Measurements from ENCODE around the gene TBC1D22A. TPM values are rescaled to one million over a fixed set of nuclear protein-coding genes. Genes with fewer than 3 reads are reported as not detected.

The TBC1D22A gene
- total RNA-seq, 1 donor = 17.7 TPM

- H2AFZ ChIP-seq (ENCODE audit: low read length) = no peak overlapping the region
- peaks cover 6% of the 10 kb centered on the region for H3K4me1 ChIP-seq (ENCODE audit: insufficient read depth, low read length)
- no peaks in the 10 kb centered on the region for H3K36me3 ChIP-seq (ENCODE audit: insufficient read depth, low read length)
- no peaks in the 10 kb centered on the region for H3K9me3 ChIP-seq (ENCODE audit: low read depth, low read length)
- TF ChIP-seq CTCF (IDR thresholded peaks at IDR 0.05; ENCODE audit: extremely low read depth, low read depth, low read length) = no peak
- H4K20me1 ChIP-seq (ENCODE audit: insufficient read depth, low read length) = no peaks in the 10 kb centered on the region
- peak; percentile 41 for DNase-seq (ENCODE audit: insufficient read length, low spot score, missing footprints)
- H3K79me2 ChIP-seq (ENCODE audit: insufficient read depth, low read length) = no peaks in the 10 kb centered on the region
- H3K4me2 ChIP-seq (ENCODE audit: insufficient read depth, low read length) = no peak overlapping the region
- H3K27ac ChIP-seq (ENCODE audit: low read depth, low read length) = no peak overlapping the region
- H3K27me3 ChIP-seq (ENCODE audit: insufficient read depth, low read length) = no peaks in the 10 kb centered on the region
- no peak overlapping the region for H3K4me3 ChIP-seq (ENCODE audit: insufficient read depth, low read length)
These were observed 350.1 kb downstream of the TBC1D22A start for GRCh38 chr22:47112582-47112965.

GRCh38 chr22:47112994-47113852 is 350.8 kb downstream of the TBC1D22A start:
- peak; percentile 66 for DNase-seq (ENCODE audit: insufficient read length, low spot score, missing footprints)
- H3K4me2 ChIP-seq (ENCODE audit: insufficient read depth, low read length) = no peak overlapping the region
- no peaks in the 10 kb centered on the region for H4K20me1 ChIP-seq (ENCODE audit: insufficient read depth, low read length)
- H3K79me2 ChIP-seq (ENCODE audit: insufficient read depth, low read length) = no peaks in the 10 kb centered on the region
- peaks cover 2% of the 10 kb centered on the region for H3K4me1 ChIP-seq (ENCODE audit: insufficient read depth, low read length)
- no peaks in the 10 kb centered on the region for H3K9me3 ChIP-seq (ENCODE audit: low read depth, low read length)
- H3K4me3 ChIP-seq (ENCODE audit: insufficient read depth, low read length) = no peak overlapping the region
- no peak overlapping the region for H2AFZ ChIP-seq (ENCODE audit: low read length)
- H3K27me3 ChIP-seq (ENCODE audit: insufficient read depth, low read length) = no peaks in the 10 kb centered on the region
- H3K27ac ChIP-seq (ENCODE audit: low read depth, low read length) = no peak overlapping the region
- no peak for TF ChIP-seq CTCF (IDR thresholded peaks at IDR 0.05; ENCODE audit: extremely low read depth, low read depth, low read length)
- no peaks in the 10 kb centered on the region for H3K36me3 ChIP-seq (ENCODE audit: insufficient read depth, low read length)

- H3K36me3 ChIP-seq (ENCODE audit: insufficient read depth, low read length) = no peaks in the 10 kb centered on the region
- H3K79me2 ChIP-seq (ENCODE audit: insufficient read depth, low read length) = no peaks in the 10 kb centered on the region
- no peaks in the 10 kb centered on the region for H4K20me1 ChIP-seq (ENCODE audit: insufficient read depth, low read length)
- H3K27me3 ChIP-seq (ENCODE audit: insufficient read depth, low read length) = no peaks in the 10 kb centered on the region
- DNase-seq (ENCODE audit: insufficient read length, low spot score, missing footprints) = peak; percentile 51
- no peak overlapping the region for H2AFZ ChIP-seq (ENCODE audit: low read length)
- no peak overlapping the region for H3K4me2 ChIP-seq (ENCODE audit: insufficient read depth, low read length)
- TF ChIP-seq CTCF (IDR thresholded peaks at IDR 0.05; ENCODE audit: extremely low read depth, low read depth, low read length) = no peak
- H3K27ac ChIP-seq (ENCODE audit: low read depth, low read length) = no peak overlapping the region
- H3K9me3 ChIP-seq (ENCODE audit: low read depth, low read length) = no peaks in the 10 kb centered on the region
- peaks cover 2% of the 10 kb centered on the region for H3K4me1 ChIP-seq (ENCODE audit: insufficient read depth, low read length)
- H3K4me3 ChIP-seq (ENCODE audit: insufficient read depth, low read length) = no peak overlapping the region
These were observed 351.5 kb downstream of the TBC1D22A start for GRCh38 chr22:47113853-47114415.

- Histone ChIP-seq H2AFZ (ENCODE audit: low read length) (no peak overlapping the region), H4K20me1 (ENCODE audit: insufficient read depth, low read length) (no peaks in the 10 kb centered on the region), H3K9me3 (ENCODE audit: low read depth, low read length) (no peaks in the 10 kb centered on the region), H3K36me3 (ENCODE audit: insufficient read depth, low read length) (no peaks in the 10 kb centered on the region), H3K27ac (ENCODE audit: low read depth, low read length) (no peak overlapping the region), H3K4me1 (ENCODE audit: insufficient read depth, low read length) (peaks cover 2% of the 10 kb centered on the region), H3K4me3 (ENCODE audit: insufficient read depth, low read length) (no peak overlapping the region), H3K27me3 (ENCODE audit: insufficient read depth, low read length) (no peaks in the 10 kb centered on the region), H3K79me2 (ENCODE audit: insufficient read depth, low read length) (no peaks in the 10 kb centered on the region), H3K4me2 (ENCODE audit: insufficient read depth, low read length) (no peak overlapping the region)
- DNase-seq (ENCODE audit: insufficient read length, low spot score, missing footprints) = peak; percentile 80
- no peak for TF ChIP-seq CTCF (IDR thresholded peaks at IDR 0.05; ENCODE audit: extremely low read depth, low read depth, low read length)
These were observed 352.5 kb downstream of the TBC1D22A start for GRCh38 chr22:47114813-47115517.

All from osteoblast (primary cell).